ENCODE data around the gene IST1. TPM values are rescaled to one million over a fixed set of nuclear protein-coding genes. Genes with fewer than 3 reads are reported as not detected.

IST1 gene
- total and polyA plus RNA-seq, 4 donors: 33.8 to 95.3 (median 53.5) TPM

GRCh38 chr16:71931001-71931400 lies 35.7 kb downstream of the IST1 start:
- Histone ChIP-seq H3K4me3 (ENCODE audit: low read depth in 1 of 3, low read length in 3 of 3) (no peak overlapping the region), H3K27ac (ENCODE audit: low read depth in 1 of 2, low read length in 2 of 2) (no peak overlapping the region), H3K36me3 (ENCODE audit: control insufficient read depth in 4 of 4, insufficient read depth in 3 of 4, low read depth in 1 of 4, low read length in 3 of 4) (peaks cover 6 to 62% (median 50%) of the 10 kb centered on the region in 4 donors), H3K9ac (ENCODE audit: low read depth in 1 of 2, low read length in 2 of 2) (no peak overlapping the region), H3K27me3 (ENCODE audit: control insufficient read depth in 4 of 4, insufficient read depth in 4 of 4, low read length in 3 of 4) (no peaks in the 10 kb centered on the region), H3K9me3 (ENCODE audit: control insufficient read depth in 4 of 4, low read length in 3 of 4) (no peaks in the 10 kb centered on the region), H3K4me1 (ENCODE audit: control insufficient read depth in 4 of 4, insufficient read depth in 4 of 4, low read length in 3 of 4) (no peaks in the 10 kb centered on the region)
- WGBS: 82% methylated on average over 2 of the region's 2 CpGs
- DNase-seq (ENCODE audit: low spot score): no peak
- no peak for TF ChIP-seq NR2F2 (IDR thresholded peaks at IDR 0.05)
- no peak for TF ChIP-seq HNF4A (conservative IDR thresholded peaks at IDR 0.05)
- TF ChIP-seq SP1 (IDR thresholded peaks at IDR 0.05): no peak
- no peak for TF ChIP-seq FOXA2 (IDR thresholded peaks at IDR 0.05)
- TF ChIP-seq REST (IDR thresholded peaks at IDR 0.05): no peak
- TF ChIP-seq, protein P1, sequence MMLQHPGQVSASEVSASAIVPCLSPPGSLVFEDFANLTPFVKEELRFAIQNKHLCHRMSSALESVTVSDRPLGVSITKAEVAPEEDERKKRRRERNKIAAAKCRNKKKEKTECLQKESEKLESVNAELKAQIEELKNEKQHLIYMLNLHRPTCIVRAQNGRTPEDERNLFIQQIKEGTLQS (IDR thresholded peaks at IDR 0.05): no peak
- TF ChIP-seq TAF1 (conservative IDR thresholded peaks at IDR 0.05): no peak
- TF ChIP-seq HNF4G (IDR thresholded peaks at IDR 0.05): no peak
- TF ChIP-seq ZBTB33 (IDR thresholded peaks at IDR 0.05): no peak
- no peak for TF ChIP-seq EGR1 (IDR thresholded peaks at IDR 0.05; ENCODE audit: low read depth in 2 of 2)
- no peak for TF ChIP-seq RAD21 (IDR thresholded peaks at IDR 0.05)
- no peak for TF ChIP-seq FOXA1 (IDR thresholded peaks at IDR 0.05)
- no peak for TF ChIP-seq YY1 (IDR thresholded peaks at IDR 0.05)
- no peak for TF ChIP-seq JUND (IDR thresholded peaks at IDR 0.05)
- TF ChIP-seq, protein P2, sequence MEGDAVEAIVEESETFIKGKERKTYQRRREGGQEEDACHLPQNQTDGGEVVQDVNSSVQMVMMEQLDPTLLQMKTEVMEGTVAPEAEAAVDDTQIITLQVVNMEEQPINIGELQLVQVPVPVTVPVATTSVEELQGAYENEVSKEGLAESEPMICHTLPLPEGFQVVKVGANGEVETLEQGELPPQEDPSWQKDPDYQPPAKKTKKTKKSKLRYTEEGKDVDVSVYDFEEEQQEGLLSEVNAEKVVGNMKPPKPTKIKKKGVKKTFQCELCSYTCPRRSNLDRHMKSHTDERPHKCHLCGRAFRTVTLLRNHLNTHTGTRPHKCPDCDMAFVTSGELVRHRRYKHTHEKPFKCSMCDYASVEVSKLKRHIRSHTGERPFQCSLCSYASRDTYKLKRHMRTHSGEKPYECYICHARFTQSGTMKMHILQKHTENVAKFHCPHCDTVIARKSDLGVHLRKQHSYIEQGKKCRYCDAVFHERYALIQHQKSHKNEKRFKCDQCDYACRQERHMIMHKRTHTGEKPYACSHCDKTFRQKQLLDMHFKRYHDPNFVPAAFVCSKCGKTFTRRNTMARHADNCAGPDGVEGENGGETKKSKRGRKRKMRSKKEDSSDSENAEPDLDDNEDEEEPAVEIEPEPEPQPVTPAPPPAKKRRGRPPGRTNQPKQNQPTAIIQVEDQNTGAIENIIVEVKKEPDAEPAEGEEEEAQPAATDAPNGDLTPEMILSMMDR (IDR thresholded peaks at IDR 0.05; ENCODE audit: low read depth, low read length, missing input control): no peak
- TF ChIP-seq RXRA (IDR thresholded peaks at IDR 0.05): no peak

DNA sequence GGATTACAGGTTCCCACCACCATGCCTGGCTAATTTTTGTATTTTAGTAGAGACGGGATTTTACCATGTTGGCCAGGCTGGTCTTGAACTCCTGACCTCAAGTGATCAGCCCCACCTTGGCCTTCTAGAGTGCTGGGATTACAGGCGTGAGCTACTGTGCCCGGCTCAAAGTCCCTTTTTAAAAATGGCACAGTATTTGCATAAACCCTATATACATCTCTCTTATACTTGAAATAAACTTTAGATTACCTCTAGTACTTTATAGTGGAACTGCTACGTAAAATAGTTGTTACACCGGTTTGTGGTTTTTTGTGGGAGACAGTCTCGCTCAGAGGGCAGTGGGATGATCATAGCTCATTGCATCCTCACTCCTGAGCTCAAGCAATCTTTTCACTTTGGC lies 36.3 kb downstream of the IST1 start:
- DNase-seq (ENCODE audit: low spot score): no peak
- Histone ChIP-seq H3K9ac (ENCODE audit: low read depth in 1 of 2, low read length in 2 of 2) (no peak overlapping the region), H3K27me3 (ENCODE audit: control insufficient read depth in 4 of 4, insufficient read depth in 4 of 4, low read length in 3 of 4) (no peaks in the 10 kb centered on the region), H3K4me1 (ENCODE audit: control insufficient read depth in 4 of 4, insufficient read depth in 4 of 4, low read length in 3 of 4) (no peaks in the 10 kb centered on the region), H3K4me3 (ENCODE audit: low read depth in 1 of 3, low read length in 3 of 3) (no peak overlapping the region), H3K27ac (ENCODE audit: low read depth in 1 of 2, low read length in 2 of 2) (no peak overlapping the region), H3K9me3 (ENCODE audit: control insufficient read depth in 4 of 4, low read length in 3 of 4) (no peaks in the 10 kb centered on the region), H3K36me3 (ENCODE audit: control insufficient read depth in 4 of 4, insufficient read depth in 3 of 4, low read depth in 1 of 4, low read length in 3 of 4) (peaks cover 4 to 59% (median 49%) of the 10 kb centered on the region in 4 donors)
- 88% methylated on average over 6 of the region's 6 CpGs for WGBS
- TF ChIP-seq FOXA1 (IDR thresholded peaks at IDR 0.05) (no peak), TAF1 (conservative IDR thresholded peaks at IDR 0.05) (no peak), EGR1 (IDR thresholded peaks at IDR 0.05; ENCODE audit: low read depth in 2 of 2) (no peak), HNF4G (IDR thresholded peaks at IDR 0.05) (no peak), RAD21 (IDR thresholded peaks at IDR 0.05) (no peak), RXRA (IDR thresholded peaks at IDR 0.05) (no peak), REST (IDR thresholded peaks at IDR 0.05) (no peak), YY1 (IDR thresholded peaks at IDR 0.05) (no peak), NR2F2 (IDR thresholded peaks at IDR 0.05) (no peak), HNF4A (conservative IDR thresholded peaks at IDR 0.05) (no peak), FOXA2 (IDR thresholded peaks at IDR 0.05) (no peak)
- TF ChIP-seq, protein P2 (IDR thresholded peaks at IDR 0.05; ENCODE audit: low read depth, low read length, missing input control): no peak
- TF ChIP-seq, protein P3, sequence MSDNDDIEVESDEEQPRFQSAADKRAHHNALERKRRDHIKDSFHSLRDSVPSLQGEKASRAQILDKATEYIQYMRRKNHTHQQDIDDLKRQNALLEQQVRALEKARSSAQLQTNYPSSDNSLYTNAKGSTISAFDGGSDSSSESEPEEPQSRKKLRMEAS (IDR thresholded peaks at IDR 0.05): no peak
